ENCODE measurements around the gene MAN1C1.

- no peak for TF ChIP-seq CTCF (IDR thresholded peaks at IDR 0.05 in 2 of 3, conservative IDR thresholded peaks at IDR 0.05 in 1 of 3; ENCODE audit: borderline replicate concordance in 1 of 3, insufficient read depth in 1 of 3, low read depth in 2 of 3, low read length in 2 of 3)
- TF ChIP-seq RAD21 (IDR thresholded peaks at IDR 0.05; ENCODE audit: low read depth), result no peak
- TF ChIP-seq EZH2 (IDR thresholded peaks at IDR 0.05), result no peak
- TF ChIP-seq REST (IDR thresholded peaks at IDR 0.05; ENCODE audit: low read depth), result no peak
- no peak for TF ChIP-seq SP1 (IDR thresholded peaks at IDR 0.05; ENCODE audit: low read depth)
- no peak for TF ChIP-seq SIN3A (IDR thresholded peaks at IDR 0.05; ENCODE audit: low read depth)
Measured at GRCh38 chr1:25623007-25623406, 6.4 kb downstream of the MAN1C1 start.

Measured in HCT116 (cell line).